Common myeloid progenitor, CD34-positive (primary cell): Measurements from ENCODE around the gene CXADR.

Experiments
- CTCF ChIA-PET: fragments of 350-600 bp; sonication (Branson Sonifier 250); formaldehyde crosslinking; loops from one replicate; lab custom pipeline; 2021; ENCODE audit warnings: antibody characterized with exemption; lab: Charles Lee
- POLR2A ChIA-PET: fragments of 350-600 bp; sonication (Branson Sonifier 250); formaldehyde crosslinking; loops from one replicate; lab custom pipeline; 2021; ENCODE audit warnings: antibody characterized with exemption; lab: Charles Lee
- DNase-seq, 3 donors: peaks; one replicate each; pipeline versions ENCODE4 v3.0.0 to v3.0.0-alpha.2; 2013
- H3K27ac ChIP-seq, 2 experiments: 1 replicate in 1 of 2; 2 replicates in 1 of 2; pipeline ENCODE4 v1.7.0; 2013; ENCODE audit warnings: inconsistent platforms in 2 of 2, low read length in 2 of 2, mild to moderate bottlenecking in 2 of 2, low read depth in 1 of 2, moderate library complexity in 1 of 2; ENCODE audit not compliant: severe bottlenecking in 2 of 2, insufficient read depth in 1 of 2, poor library complexity in 1 of 2
- H3K27me3 ChIP-seq, 5 experiments: replicated peaks in 2 of 5; 1 replicate in 3 of 5; 2 replicates in 2 of 5; pipeline versions ENCODE4 v1.6.1 to v1.7.0; 2013; ENCODE audit warnings: low read length in 4 of 5, mild to moderate bottlenecking in 2 of 5, moderate library complexity in 2 of 5, inconsistent platforms in 1 of 5; ENCODE audit not compliant: insufficient read depth in 5 of 5, control insufficient read depth in 4 of 5
- H3K36me3 ChIP-seq, 4 experiments: 1 replicate in 2 of 4; 2 replicates in 2 of 4; pipeline versions ENCODE4 v1.6.1 to v1.7.0; 2013; ENCODE audit warnings: low read length in 3 of 4, control low read depth in 1 of 4, mild to moderate bottlenecking in 1 of 4; ENCODE audit not compliant: control insufficient read depth in 4 of 4, insufficient read depth in 4 of 4
- H3K4me1 ChIP-seq, 4 experiments: 1 replicate in 3 of 4; 2 replicates in 1 of 4; pipeline versions ENCODE4 v1.6.1 to v1.7.1; 2013; ENCODE audit warnings: low read length in 3 of 4, mild to moderate bottlenecking in 3 of 4, control low read depth in 1 of 4, inconsistent platforms in 1 of 4, moderate library complexity in 1 of 4; ENCODE audit not compliant: control insufficient read depth in 4 of 4, insufficient read depth in 4 of 4; ENCODE audit errors: control extremely low read depth in 1 of 4
- H3K4me3 ChIP-seq, 7 experiments: 1 replicate in 4 of 7; 2 replicates in 3 of 7; pipeline versions ENCODE4 v1.5.1 to v1.7.0; 2013; ENCODE audit warnings: mild to moderate bottlenecking in 7 of 7, low read length in 6 of 7, moderate library complexity in 6 of 7, inconsistent platforms in 2 of 7, low read depth in 2 of 7, control low read depth in 1 of 7; ENCODE audit not compliant: insufficient read depth in 4 of 7, control insufficient read depth in 1 of 7; ENCODE audit errors: extremely low read depth in 1 of 7
- H3K9me3 ChIP-seq, 5 experiments: 1 replicate in 4 of 5; 2 replicates in 1 of 5; pipeline versions ENCODE4 v1.6.1 to v1.7.1; 2013; ENCODE audit warnings: low read length in 4 of 5, mild to moderate bottlenecking in 2 of 5, inconsistent platforms in 1 of 5, low read depth in 1 of 5, moderate library complexity in 1 of 5; ENCODE audit not compliant: control insufficient read depth in 4 of 5, insufficient read depth in 2 of 5; ENCODE audit errors: control extremely low read depth in 1 of 5
- WGBS: methylation state at CpG from one replicate; pipeline ENCODE4 v1.1.5; 2013; ENCODE audit not compliant: insufficient coverage; 5-methylcytosine and 5-hydroxymethylcytosine counted together

Gene CXADR

GRCh38 chr21:17585875-17586450, 73.1 kb downstream of the CXADR start:
- no peaks in the 10 kb centered on the region for H3K4me1 ChIP-seq
- WGBS = no CpG with 5 or more reads among the region's 3 CpGs
- DNase-seq = peak; percentile 53 to 80 (median 72)

GRCh38 chr21:17590430-17590829, 77.6 kb downstream of the CXADR start:
- DNase-seq = no peak
- CTCF ChIA-PET = interaction anchor here (0.8 kb wide), 1 partner anchor 21 kb away, joined by 3 read pairs; no protein-coding TSS in a partner anchor
- 100% methylated on average over 3 of the region's 4 CpGs for WGBS

More at GRCh38 chr21:17585875-17586450, 73.1 kb downstream of the CXADR start:
- Histone ChIP-seq H3K27me3 (no peaks in the 10 kb centered on the region), H3K4me3 (no peak overlapping the region), H3K9me3 (no peaks in the 10 kb centered on the region), H3K36me3 (no peaks in the 10 kb centered on the region), H3K27ac (no peak overlapping the region)
- POLR2A ChIA-PET = no interaction called here
- CTCF ChIA-PET = interaction anchor here (0.5 to 6.5 kb wide), 11 partner anchors 31 to 1992 kb away, joined by 3 to 107 read pairs (median 5); no protein-coding TSS in a partner anchor

GRCh38 chr21:17597680-17598079, 84.8 kb downstream of the CXADR start:
- Histone ChIP-seq H3K36me3 (peaks cover 16 to 67% (median 38%) of the 10 kb centered on the region in 4 experiments), H3K4me3 (no peak overlapping the region), H3K9me3 (no peaks in the 10 kb centered on the region), H3K27me3 (no peaks in the 10 kb centered on the region), H3K4me1 (no peaks in the 10 kb centered on the region), H3K27ac (no peak overlapping the region)
- no CpG with 5 or more reads among the region's 1 CpG for WGBS
- ChIA-PET POLR2A (no interaction called here), CTCF (interaction anchor here (1.0 to 1.9 kb wide), 2 partner anchors 13 to 36 kb away, joined by 3 to 5 read pairs; no protein-coding TSS in a partner anchor)
- DNase-seq = no peak

More at GRCh38 chr21:17590430-17590829, 77.6 kb downstream of the CXADR start:
- Histone ChIP-seq H3K4me1 (no peaks in the 10 kb centered on the region), H3K9me3 (no peaks in the 10 kb centered on the region), H3K27ac (no peak overlapping the region), H3K4me3 (no peak overlapping the region), H3K36me3 (peaks cover 7 to 22% (median 14%) of the 10 kb centered on the region in 4 experiments), H3K27me3 (no peaks in the 10 kb centered on the region)
- POLR2A ChIA-PET = no interaction called here

- peaks cover 19 to 68% (median 42%) of the 10 kb centered on the region in 4 experiments for H3K36me3 ChIP-seq
- H3K27ac ChIP-seq = no peak overlapping the region
- no peak overlapping the region for H3K4me3 ChIP-seq
- no peak for DNase-seq
- H3K4me1 ChIP-seq = no peaks in the 10 kb centered on the region
- ChIA-PET POLR2A (no interaction called here), CTCF (interaction anchor here (1.0 to 1.9 kb wide), 2 partner anchors 12 to 37 kb away, joined by 3 to 5 read pairs; no protein-coding TSS in a partner anchor)
- H3K9me3 ChIP-seq = no peaks in the 10 kb centered on the region
- WGBS = 100% methylated on average over 3 of the region's 3 CpGs
- no peaks in the 10 kb centered on the region for H3K27me3 ChIP-seq
These were observed 85.6 kb downstream of the CXADR start for GRCh38 chr21:17598437-17598836.

GRCh38 chr21:17602874-17603273, 90.0 kb downstream of the CXADR start:
- WGBS = no CpG with 5 or more reads among the region's 3 CpGs
- Histone ChIP-seq H3K36me3 (peaks cover 13 to 78% (median 31%) of the 10 kb centered on the region in 4 experiments), H3K4me1 (no peaks in the 10 kb centered on the region), H3K4me3 (no peak overlapping the region), H3K27ac (no peak overlapping the region), H3K27me3 (no peaks in the 10 kb centered on the region), H3K9me3 (no peaks in the 10 kb centered on the region)
- CTCF ChIA-PET = interaction anchor here (0.6 to 1.6 kb wide), 3 partner anchors 11 to 126 kb away, joined by 3 to 4 read pairs (median 4); no protein-coding TSS in a partner anchor
- POLR2A ChIA-PET = no interaction called here
- peak in 1 of 3 donors; percentile 16 for DNase-seq

GRCh38 chr21:17607684-17608083, 94.8 kb downstream of the CXADR start:
- no peak overlapping the region for H3K27ac ChIP-seq
- POLR2A ChIA-PET = no interaction called here
- WGBS = 100% methylated on average over 1 of the region's 2 CpGs

GRCh38 chr21:17609681-17610080, 96.8 kb downstream of the CXADR start:
- WGBS = no CpG with 5 or more reads among the region's 2 CpGs
- H3K27me3 ChIP-seq = no peaks in the 10 kb centered on the region
- H3K9me3 ChIP-seq = no peaks in the 10 kb centered on the region
- no peak overlapping the region for H3K27ac ChIP-seq
- POLR2A ChIA-PET = no interaction called here
- H3K36me3 ChIP-seq = peaks cover 2 to 32% (median 7%) of the 10 kb centered on the region in 4 experiments
- CTCF ChIA-PET = interaction anchor here (1.4 kb wide), 1 partner anchor 10 kb away, joined by 5 read pairs; no protein-coding TSS in a partner anchor
- H3K4me3 ChIP-seq = no peak overlapping the region
- peaks cover 4 to 18% (median 13%) of the 10 kb centered on the region in 4 experiments for H3K4me1 ChIP-seq
- DNase-seq = no peak

More at GRCh38 chr21:17607684-17608083, 94.8 kb downstream of the CXADR start:
- peaks cover 4 to 51% (median 19%) of the 10 kb centered on the region in 4 experiments for H3K36me3 ChIP-seq
- no peak overlapping the region for H3K4me3 ChIP-seq
- peaks cover 4 to 14% (median 13%) of the 10 kb centered on the region in 4 experiments for H3K4me1 ChIP-seq
- H3K27me3 ChIP-seq = no peaks in the 10 kb centered on the region
- CTCF ChIA-PET = no interaction called here
- DNase-seq = no peak
- no peaks in the 10 kb centered on the region for H3K9me3 ChIP-seq
